GM20000 (cell line): ENCODE measurements around the gene ABCF2.

ENCODE experiments used
- DNase-seq: peaks from one replicate; pipeline ENCODE4 v3.0.0; 2012; ENCODE audit warnings: low spot score
- TF ChIP-seq, protein P1 (sequence below): IDR thresholded peaks from 2 replicates; pipeline ENCODE4 v1.5.1; 2012; ENCODE audit warnings: mild to moderate bottlenecking, control low read depth; ENCODE audit errors: extremely low read depth, missing control alignments

The ABCF2 gene

DNA sequence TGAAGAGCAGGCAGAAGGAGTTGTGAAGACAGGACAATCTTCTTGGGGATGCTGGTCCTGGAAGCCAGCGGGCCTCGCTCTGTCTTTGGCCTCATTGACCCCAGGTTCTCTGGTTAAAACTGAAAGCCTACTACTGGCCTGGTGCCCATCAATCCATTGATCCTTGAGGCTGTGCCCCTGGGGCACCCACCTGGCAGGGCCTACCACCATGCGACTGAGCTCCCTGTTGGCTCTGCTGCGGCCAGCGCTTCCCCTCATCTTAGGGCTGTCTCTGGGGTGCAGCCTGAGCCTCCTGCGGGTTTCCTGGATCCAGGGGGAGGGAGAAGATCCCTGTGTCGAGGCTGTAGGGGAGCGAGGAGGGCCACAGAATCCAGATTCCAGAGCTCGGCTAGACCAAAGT lies 6.8 kb upstream of the ABCF2 start:
- TF ChIP-seq, protein P1, sequence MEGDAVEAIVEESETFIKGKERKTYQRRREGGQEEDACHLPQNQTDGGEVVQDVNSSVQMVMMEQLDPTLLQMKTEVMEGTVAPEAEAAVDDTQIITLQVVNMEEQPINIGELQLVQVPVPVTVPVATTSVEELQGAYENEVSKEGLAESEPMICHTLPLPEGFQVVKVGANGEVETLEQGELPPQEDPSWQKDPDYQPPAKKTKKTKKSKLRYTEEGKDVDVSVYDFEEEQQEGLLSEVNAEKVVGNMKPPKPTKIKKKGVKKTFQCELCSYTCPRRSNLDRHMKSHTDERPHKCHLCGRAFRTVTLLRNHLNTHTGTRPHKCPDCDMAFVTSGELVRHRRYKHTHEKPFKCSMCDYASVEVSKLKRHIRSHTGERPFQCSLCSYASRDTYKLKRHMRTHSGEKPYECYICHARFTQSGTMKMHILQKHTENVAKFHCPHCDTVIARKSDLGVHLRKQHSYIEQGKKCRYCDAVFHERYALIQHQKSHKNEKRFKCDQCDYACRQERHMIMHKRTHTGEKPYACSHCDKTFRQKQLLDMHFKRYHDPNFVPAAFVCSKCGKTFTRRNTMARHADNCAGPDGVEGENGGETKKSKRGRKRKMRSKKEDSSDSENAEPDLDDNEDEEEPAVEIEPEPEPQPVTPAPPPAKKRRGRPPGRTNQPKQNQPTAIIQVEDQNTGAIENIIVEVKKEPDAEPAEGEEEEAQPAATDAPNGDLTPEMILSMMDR, result no peak
- DNase-seq, result peak; percentile 10

- peak; percentile 72 for DNase-seq
- TF ChIP-seq, protein P1, result no peak
Measured at GRCh38 chr7:151232917-151233701, 6.1 kb upstream of the ABCF2 start.

DNA sequence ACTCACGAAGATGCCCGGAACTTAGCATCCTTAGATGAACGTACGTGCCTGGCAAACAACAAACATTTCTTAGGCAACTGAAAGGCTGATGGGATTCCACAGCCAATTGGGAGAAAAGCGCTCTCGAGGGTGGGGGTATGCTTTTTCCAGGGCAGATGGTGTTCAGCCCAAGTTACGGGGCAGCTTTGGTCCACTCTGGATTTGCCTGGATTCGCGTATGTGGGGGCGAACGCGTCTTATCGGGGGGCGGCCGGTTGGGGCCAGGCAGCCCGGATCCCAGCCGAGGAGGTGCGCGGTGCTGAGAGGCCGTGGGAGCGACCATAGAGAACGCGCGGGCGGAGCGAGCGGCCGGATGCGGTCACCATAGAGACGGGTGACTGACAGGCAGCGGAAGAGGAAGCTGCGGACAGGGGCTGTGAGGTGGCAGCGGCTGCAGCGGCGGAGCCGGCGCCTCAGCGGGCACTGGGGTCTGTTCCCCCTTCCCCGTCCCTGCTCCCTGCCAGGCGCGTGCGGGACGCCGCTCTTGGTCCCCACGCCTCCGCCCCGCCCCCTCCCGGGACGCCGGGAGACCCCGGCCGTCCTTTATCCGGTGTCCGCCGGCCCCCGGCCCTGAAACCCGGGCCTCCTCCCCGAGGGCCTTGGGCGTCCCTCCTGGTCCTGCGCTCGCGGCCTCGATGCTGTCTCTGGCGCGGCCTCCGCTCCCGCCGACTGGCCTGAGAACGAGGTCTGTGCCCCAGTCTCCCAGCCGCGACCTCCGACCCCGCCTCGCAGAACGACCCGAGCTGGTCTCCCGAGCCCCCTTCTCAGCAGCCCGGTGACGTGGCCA lies 5.3 kb upstream of the ABCF2 start, which contains the start of gene CHPF2:
Gene CHPF2, plus strand, starts transcription at position 393 of the 826 bp plus-strand sequence. CDS start 1,529 bp downstream, outside the sequence.
- TF ChIP-seq, protein P1, result no peak
- peak; percentile 98 for DNase-seq

DNA sequence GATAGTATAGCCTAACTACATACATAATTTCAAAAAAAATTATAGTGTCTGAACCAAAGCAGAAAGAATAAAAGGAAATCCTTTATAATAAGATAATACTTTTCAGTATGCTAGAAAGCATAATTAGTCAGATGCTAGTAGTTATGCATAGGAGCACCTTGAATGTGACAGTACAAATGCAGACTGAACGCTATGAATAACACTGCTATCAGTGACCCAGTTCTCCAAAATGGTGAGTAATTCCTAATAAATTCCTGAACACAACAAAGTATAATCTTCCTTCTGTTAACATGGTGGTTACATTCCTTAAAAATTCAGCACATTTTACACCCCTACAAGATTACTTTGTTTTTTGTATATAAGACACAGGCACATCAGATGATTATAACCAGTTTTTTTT lies 4.1 kb upstream of the ABCF2 start:
- DNase-seq, result no peak
- TF ChIP-seq, protein P1, result no peak

DNA sequence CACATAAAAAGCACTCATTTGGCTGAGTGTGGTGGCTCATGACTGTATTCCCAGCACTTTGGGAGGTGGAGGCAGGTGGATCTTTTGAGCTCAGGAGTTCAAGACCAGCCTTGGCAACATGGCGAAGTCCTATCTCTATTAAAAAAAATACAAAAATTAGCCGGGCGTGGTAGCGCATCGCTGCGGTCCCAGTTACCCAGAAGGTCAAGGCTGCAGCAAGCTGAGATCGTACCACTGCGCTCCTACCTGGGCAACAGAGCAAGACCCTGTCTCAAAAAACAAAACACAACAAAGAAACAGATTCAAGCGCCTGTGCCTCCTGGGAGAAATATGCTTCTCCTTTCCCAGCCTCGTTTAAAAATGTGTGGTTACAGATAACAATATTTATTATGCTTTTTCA lies 2.2 kb upstream of the ABCF2 start:
- TF ChIP-seq, protein P1, result no peak
- DNase-seq, result no peak

DNA sequence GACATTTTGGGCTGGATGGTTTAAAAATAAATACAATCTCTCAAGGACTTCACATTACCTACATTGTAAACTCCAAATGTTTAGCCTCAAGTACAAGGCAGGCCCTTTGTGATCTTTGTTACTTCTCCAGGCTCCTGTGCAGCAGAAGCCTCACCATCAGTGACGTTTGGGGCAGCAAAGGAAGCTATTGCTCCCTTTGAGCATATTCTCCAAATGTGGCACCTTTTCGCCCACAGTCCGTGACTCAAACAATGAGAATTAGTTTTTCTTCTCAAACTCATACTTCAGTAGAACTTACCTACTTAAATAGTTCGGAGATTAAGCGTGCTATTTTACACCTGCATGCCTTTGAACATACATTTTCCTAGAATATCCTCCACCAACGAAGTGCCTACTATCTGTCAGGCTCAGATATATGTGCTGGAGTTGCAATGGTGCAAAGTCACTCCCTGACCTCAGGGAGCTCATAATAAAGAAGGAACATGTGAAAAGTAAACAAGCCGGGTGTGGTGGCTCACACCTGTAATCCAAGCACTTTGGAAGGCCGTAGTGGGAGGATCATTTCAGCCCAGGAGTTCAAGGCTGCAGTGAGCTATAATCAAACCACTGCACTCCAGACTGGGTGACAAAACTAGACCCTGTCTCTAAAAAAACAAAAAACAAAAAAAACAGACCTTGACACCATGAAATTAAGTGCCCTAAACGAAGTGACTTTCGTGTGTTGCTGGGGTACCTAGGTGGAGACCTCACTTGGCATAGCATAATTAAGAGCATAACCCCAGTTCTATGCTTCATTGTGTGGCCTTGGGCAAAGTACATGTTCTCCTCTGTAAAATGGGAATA lies 1.2 kb upstream of the ABCF2 start:
- TF ChIP-seq, protein P1, result no peak

More for the DNA sequence above, 1.2 kb upstream of the ABCF2 start:
- no peak for DNase-seq
